Cortex of kidney (tissue), 1 donor: ENCODE results near the gene CEBPZOS.

Source experiments
- DNase-seq: peaks from one replicate; lab custom pipeline; 2025; lab: John Stamatoyannopoulos, UW

CEBPZOS gene

GRCh38 chr2:37232131-37232933 is 36.0 kb downstream of the CEBPZOS start:
- DNase-seq, result no peak

GRCh38 chr2:37243435-37243834 is 47.1 kb downstream of the CEBPZOS start:
- DNase-seq, result no peak

- DNase-seq, result no peak
These were observed 47.7 kb downstream of the CEBPZOS start for GRCh38 chr2:37244017-37244416.

- DNase-seq, result no peak
These were observed 48.5 kb downstream of the CEBPZOS start for GRCh38 chr2:37244755-37245154.

- no peak for DNase-seq
These were observed 49.9 kb downstream of the CEBPZOS start for GRCh38 chr2:37246205-37246604.

GRCh38 chr2:37250869-37251740 is 54.8 kb downstream of the CEBPZOS start:
- DNase-seq, result no peak
